SH-SY5Y (cell line): ENCODE data around the gene EYA2.

Source experiments
- GATA2 ChIP-seq: IDR thresholded peaks from 2 replicates; pipeline ENCODE4 v1.6.1; 2011; ENCODE audit warnings: mild to moderate bottlenecking, low read depth, low read length
- GATA3 ChIP-seq: IDR thresholded peaks from 2 replicates; pipeline ENCODE4 v1.6.1; 2011; ENCODE audit warnings: low read depth, mild to moderate bottlenecking, low read length, moderate library complexity

- no peak for TF ChIP-seq GATA2
- no peak for TF ChIP-seq GATA3
Observed at GRCh38 chr20:46975976-46976375, 81.3 kb downstream of the EYA2 start.
